GM23338 (cell line): ENCODE data around the gene HAP1. TPM values are rescaled to one million over a fixed set of nuclear protein-coding genes. Genes with fewer than 3 reads are reported as not detected.
A peak's percentile ranks its signal among the peaks of the same experiment; 100 is the strongest.

Experiments
- ATAC-seq: fragments of 200-7000 bp; cut with Tn5 transposase; 3 replicates; pipeline ENCODE4 v1.9.1; 2020
- DNase-seq: peaks from one replicate; pipeline ENCODE4 v3.0.0-alpha.2; 2015; ENCODE audit warnings: low spot score
- H2AFZ ChIP-seq: fragments of 200-600 bp; sonication (generic); 2 replicates; pipeline ENCODE4 v1.8.0; 2016; ENCODE audit warnings: antibody characterized with exemption, mild to moderate bottlenecking, moderate library complexity
- H3F3A ChIP-seq: fragments of 200-600 bp; sonication (generic); replicated peaks from 2 replicates; pipeline ENCODE4 v1.8.0; 2017; ENCODE audit warnings: antibody characterized with exemption, mixed run types, low read depth
- H3K27ac ChIP-seq: fragments of 200-600 bp; sonication (generic); 2 replicates; pipeline ENCODE4 v1.6.1; 2016; ENCODE audit warnings: low read depth
- H3K27me3 ChIP-seq: fragments of 200-600 bp; sonication (generic); 2 replicates; pipeline ENCODE4 v1.8.0; 2016; ENCODE audit warnings: mild to moderate bottlenecking, mixed run types, moderate library complexity; ENCODE audit not compliant: insufficient read depth
- H3K36me3 ChIP-seq: fragments of 200-600 bp; sonication (generic); 2 replicates; pipeline ENCODE4 v1.8.0; 2016; ENCODE audit warnings: mild to moderate bottlenecking; ENCODE audit not compliant: insufficient read depth
- H3K4me1 ChIP-seq: fragments of 200-600 bp; sonication (generic); 2 replicates; pipeline ENCODE4 v1.8.0; 2016; ENCODE audit warnings: mild to moderate bottlenecking, moderate library complexity; ENCODE audit not compliant: insufficient read depth
- H3K4me2 ChIP-seq: fragments of 200-600 bp; sonication (generic); 2 replicates; pipeline ENCODE4 v1.7.1; 2017; ENCODE audit warnings: mixed run types
- H3K4me3 ChIP-seq: fragments of 200-600 bp; sonication (generic); 2 replicates; pipeline ENCODE4 v1.6.1; 2016; ENCODE audit warnings: mixed run types
- H3K79me2 ChIP-seq: fragments of 200-600 bp; sonication (generic); replicated peaks from 2 replicates; pipeline ENCODE4 v1.8.0; 2017; ENCODE audit warnings: mild to moderate bottlenecking; ENCODE audit not compliant: insufficient read depth
- H3K9me2 ChIP-seq: fragments of 200-600 bp; sonication (generic); 2 replicates; pipeline ENCODE4 v1.8.0; 2017; ENCODE audit not compliant: insufficient read depth
- H4K20me1 ChIP-seq: fragments of 200-600 bp; sonication (generic); replicated peaks from 2 replicates; pipeline ENCODE4 v1.8.0; 2017; ENCODE audit warnings: mild to moderate bottlenecking; ENCODE audit not compliant: insufficient read depth
- H3K27ac Mint-ChIP-seq: 2 replicates; pipeline ENCODE4 v1.8.0; 2020; ENCODE audit warnings: inconsistent platforms, mild to moderate bottlenecking, moderate library complexity, mixed read lengths
- H3K27me3 Mint-ChIP-seq: 3 replicates; pipeline ENCODE4 v1.8.0; 2022; ENCODE audit warnings: low read depth, mild to moderate bottlenecking, moderate library complexity, mixed read lengths, inconsistent platforms; ENCODE audit not compliant: insufficient read depth, poor library complexity
- H3K36me3 Mint-ChIP-seq: 3 replicates; pipeline ENCODE4 v1.8.0; 2021; ENCODE audit warnings: low read depth, mild to moderate bottlenecking, inconsistent platforms, moderate library complexity, mixed read lengths
- H3K4me1 Mint-ChIP-seq: 3 replicates; pipeline ENCODE4 v1.8.0; 2020; ENCODE audit warnings: mild to moderate bottlenecking, inconsistent platforms, mixed read lengths
- H3K4me3 Mint-ChIP-seq: 3 replicates; pipeline ENCODE4 v1.8.0; 2021; ENCODE audit warnings: moderate library complexity, mild to moderate bottlenecking, inconsistent platforms, mixed read lengths
- H3K9me3 Mint-ChIP-seq: 3 replicates; pipeline ENCODE4 v1.8.0; 2020; ENCODE audit warnings: moderate library complexity, mild to moderate bottlenecking, inconsistent platforms, mixed read lengths
- CREB1 ChIP-seq: fragments of 250-450 bp; sonication (Bioruptor Pico); IDR thresholded peaks from 2 replicates; pipeline ENCODE4 v1.5.0; 2020; ENCODE audit warnings: low read depth, mild to moderate bottlenecking, moderate library complexity
- ETS1 ChIP-seq: IDR thresholded peaks from 2 replicates; pipeline ENCODE4 v1.6.1; 2016; ENCODE audit warnings: antibody characterized with exemption
- EZH2 ChIP-seq: fragments of 200-600 bp; sonication (generic); IDR thresholded peaks from one replicate; pipeline ENCODE4 v1.8.0; 2017; ENCODE audit warnings: antibody characterized with exemption, mild to moderate bottlenecking, low read depth; ENCODE audit not compliant: unreplicated experiment
- EZH2phosphoT487 ChIP-seq: fragments of 200-600 bp; sonication (generic); IDR thresholded peaks from one replicate; pipeline ENCODE4 v1.8.1; 2018; ENCODE audit warnings: antibody characterized with exemption; ENCODE audit not compliant: unreplicated experiment
- JUNB ChIP-seq: IDR thresholded peaks from one replicate; pipeline ENCODE4 v1.6.1; 2016; ENCODE audit warnings: antibody characterized with exemption; ENCODE audit not compliant: unreplicated experiment
- NANOG ChIP-seq: IDR thresholded peaks from 2 replicates; pipeline ENCODE4 v1.6.1; 2016; ENCODE audit warnings: antibody characterized with exemption, borderline replicate concordance
- REST ChIP-seq: IDR thresholded peaks from one replicate; pipeline ENCODE4 v1.6.1; 2018; ENCODE audit warnings: antibody characterized with exemption; ENCODE audit not compliant: unreplicated experiment
- STAT1 ChIP-seq: IDR thresholded peaks from one replicate; pipeline ENCODE4 v1.6.1; 2016; ENCODE audit warnings: antibody characterized with exemption; ENCODE audit not compliant: unreplicated experiment
- ZNF114 ChIP-seq: fragments of 250-450 bp; sonication (Bioruptor Pico); IDR thresholded peaks from 2 replicates; pipeline ENCODE4 v1.5.0; 2020; ENCODE audit warnings: mild to moderate bottlenecking, moderate library complexity
- ZNF331 ChIP-seq: fragments of 250-450 bp; sonication (Bioruptor Pico); IDR thresholded peaks from 2 replicates; pipeline ENCODE4 v1.5.0; 2020; ENCODE audit warnings: low read depth, mild to moderate bottlenecking, moderate library complexity
- ZNF462 ChIP-seq: fragments of 250-450 bp; sonication (Bioruptor Pico); IDR thresholded peaks from 2 replicates; pipeline ENCODE4 v1.5.0; 2020; ENCODE audit warnings: mild to moderate bottlenecking, moderate library complexity
- polyA plus RNA-seq: library from polyadenylated mRNA; unstranded; fragments of >200 nt; fragmentation: Nextera tagmentation; extraction: Ambion mirVana; gene quantifications from 2 replicates; pipeline ENCODE4 v1.2.1, GENCODE V29; 2016
- total RNA-seq: library from RNA; depleted of rRNA; stranded (reverse); fragments of >200 nt; shearing (Covaris generic); gene quantifications from 2 replicates; pipeline ENCODE4 v1.2.3, GENCODE V29; 2014
- TF ChIP-seq, protein P1 (sequence below), 2 experiments: fragments of 200-600 bp in 1 of 2; sonication (generic) in 1 of 2; conservative IDR thresholded peaks; 2 replicates each; pipeline versions ENCODE4 v1.5.1 to v1.6.1; 2016 to 2017; ENCODE audit warnings: antibody characterized with exemption in 2 of 2, low read depth in 2 of 2, mild to moderate bottlenecking in 2 of 2, moderate library complexity in 1 of 2

Gene HAP1
- total and polyA plus RNA-seq, 2 experiments from 2014 or later = 1.6 to 2.2 TPM

DNA sequence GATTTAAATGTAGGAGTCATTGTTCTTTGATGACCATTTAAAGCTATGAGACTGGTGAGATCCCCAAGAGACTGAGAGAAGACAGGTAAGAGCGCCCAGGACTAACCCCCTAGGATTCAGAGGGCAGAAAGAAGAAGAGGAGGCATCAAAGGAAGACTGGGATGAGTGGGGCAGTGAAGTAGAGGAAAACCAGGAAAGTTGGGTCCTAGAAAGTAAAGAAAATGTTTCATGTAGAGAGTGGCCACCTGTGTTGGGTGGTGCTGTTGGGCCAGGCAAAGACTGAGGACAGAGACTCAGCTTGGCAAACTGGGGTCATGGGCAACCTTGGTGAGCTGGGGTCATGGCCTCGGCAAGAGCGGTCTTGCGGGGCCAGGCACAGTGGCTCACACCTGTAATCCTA is 1.3 kb upstream of the HAP1 start:
- Histone ChIP-seq H3K4me1 (peaks cover 17% of the 10 kb centered on the region), H3K27ac (no peak overlapping the region), H3F3A (no peaks in the 10 kb centered on the region), H2AFZ (no peak overlapping the region), H4K20me1 (no peaks in the 10 kb centered on the region), H3K79me2 (no peaks in the 10 kb centered on the region), H3K36me3 (no peaks in the 10 kb centered on the region), H3K4me3 (no peak overlapping the region), H3K27me3 (peaks cover 68% of the 10 kb centered on the region), H3K4me2 (no peak overlapping the region), H3K9me2 (no peaks in the 10 kb centered on the region)
- H3K27me3 Mint-ChIP-seq = peaks cover 63% of the 10 kb centered on the region
- peaks cover 21% of the 10 kb centered on the region for H3K4me1 Mint-ChIP-seq
- DNase-seq = no peak
- no peak for TF ChIP-seq ZNF462 (CRISPR knock-in tag)
- TF ChIP-seq CREB1 (CRISPR knock-in tag) = no peak
- TF ChIP-seq REST = no peak
- no peak for TF ChIP-seq EZH2phosphoT487
- no peak for TF ChIP-seq NANOG
- no peak for TF ChIP-seq EZH2
- no peak for TF ChIP-seq STAT1
- no peak for TF ChIP-seq ZNF331
- no peak for TF ChIP-seq JUNB
- TF ChIP-seq, protein P1, sequence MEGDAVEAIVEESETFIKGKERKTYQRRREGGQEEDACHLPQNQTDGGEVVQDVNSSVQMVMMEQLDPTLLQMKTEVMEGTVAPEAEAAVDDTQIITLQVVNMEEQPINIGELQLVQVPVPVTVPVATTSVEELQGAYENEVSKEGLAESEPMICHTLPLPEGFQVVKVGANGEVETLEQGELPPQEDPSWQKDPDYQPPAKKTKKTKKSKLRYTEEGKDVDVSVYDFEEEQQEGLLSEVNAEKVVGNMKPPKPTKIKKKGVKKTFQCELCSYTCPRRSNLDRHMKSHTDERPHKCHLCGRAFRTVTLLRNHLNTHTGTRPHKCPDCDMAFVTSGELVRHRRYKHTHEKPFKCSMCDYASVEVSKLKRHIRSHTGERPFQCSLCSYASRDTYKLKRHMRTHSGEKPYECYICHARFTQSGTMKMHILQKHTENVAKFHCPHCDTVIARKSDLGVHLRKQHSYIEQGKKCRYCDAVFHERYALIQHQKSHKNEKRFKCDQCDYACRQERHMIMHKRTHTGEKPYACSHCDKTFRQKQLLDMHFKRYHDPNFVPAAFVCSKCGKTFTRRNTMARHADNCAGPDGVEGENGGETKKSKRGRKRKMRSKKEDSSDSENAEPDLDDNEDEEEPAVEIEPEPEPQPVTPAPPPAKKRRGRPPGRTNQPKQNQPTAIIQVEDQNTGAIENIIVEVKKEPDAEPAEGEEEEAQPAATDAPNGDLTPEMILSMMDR (conservative IDR thresholded peaks at IDR 0.05; ENCODE audit: low read depth in 2 of 2) = no peak
- TF ChIP-seq ZNF114 (CRISPR knock-in tag) = no peak
- no peak for TF ChIP-seq ETS1
- no peak for ATAC-seq
- H3K9me3 Mint-ChIP-seq = no peaks in the 10 kb centered on the region
- H3K36me3 Mint-ChIP-seq = no peaks in the 10 kb centered on the region; the same call in 2 of the 3 replicates
- H3K4me3 Mint-ChIP-seq = peak overlapping the region; percentile 11; the same call in 1 of the 3 replicates
- no peak overlapping the region for H3K27ac Mint-ChIP-seq
